ENCODE results near the gene KNDC1. TPM values are rescaled to one million over a fixed set of nuclear protein-coding genes. Genes with fewer than 3 reads are reported as not detected.
"Not testable (repeated sequence)": the region's sequence is repeated elsewhere in the genome, so short reads cannot be mapped to it uniquely, and the experiment has no call there.

The KNDC1 gene
- total RNA-seq, 1 donor from 2014 or later = not detected

GRCh38 chr10:133166828-133167692 lies 7.0 kb downstream of the KNDC1 start:
- intact Hi-C loops (cut with DNase I) = no loop called here
- no peak for ATAC-seq
- DNase-seq (ENCODE audit: missing footprints) = peak; percentile 64

- intact Hi-C loops (cut with DNase I) = no loop called here
- DNase-seq (ENCODE audit: missing footprints) = peak; percentile 22
Measured at GRCh38 chr10:133167693-133168616, 7.9 kb downstream of the KNDC1 start.

GRCh38 chr10:133168617-133169031 lies 8.6 kb downstream of the KNDC1 start:
- DNase-seq (ENCODE audit: missing footprints) = peak; percentile 56
- intact Hi-C loops (cut with DNase I) = no loop called here
- ATAC-seq = no peak

More at GRCh38 chr10:133167693-133168616, 7.9 kb downstream of the KNDC1 start:
- no peak for ATAC-seq

GRCh38 chr10:133169173-133169947 lies 9.3 kb downstream of the KNDC1 start:
- intact Hi-C loops (cut with DNase I) = no loop called here
- no peak for ATAC-seq
- peak; percentile 64 for DNase-seq (ENCODE audit: missing footprints)

- ATAC-seq = no peak
- DNase-seq (ENCODE audit: missing footprints) = no peak
- intact Hi-C loops (cut with DNase I) = no loop called here
Measured at GRCh38 chr10:133170092-133170491, 10.1 kb downstream of the KNDC1 start.

- no peak for ATAC-seq
- DNase-seq (ENCODE audit: missing footprints) = no peak
- intact Hi-C loops (cut with DNase I) = no loop called here
Measured at GRCh38 chr10:133173860-133174640, 14.0 kb downstream of the KNDC1 start.

GRCh38 chr10:133174689-133175263 lies 14.8 kb downstream of the KNDC1 start:
- DNase-seq (ENCODE audit: missing footprints) = no peak
- ATAC-seq = no peak
- intact Hi-C loops (cut with DNase I) = no loop called here

GRCh38 chr10:133175624-133176023 lies 15.6 kb downstream of the KNDC1 start:
- peak; percentile 5 for DNase-seq (ENCODE audit: missing footprints)
- intact Hi-C loops (cut with DNase I); ATAC-seq: not testable (repeated sequence)

GRCh38 chr10:133176546-133176945 lies 16.5 kb downstream of the KNDC1 start:
- ATAC-seq (no peak), DNase-seq (ENCODE audit: missing footprints) (no peak)
- intact Hi-C loops (cut with DNase I) = no loop called here

- peak; percentile 58 for DNase-seq (ENCODE audit: missing footprints)
- intact Hi-C loops (cut with DNase I) = no loop called here
- ATAC-seq = no peak
Measured at GRCh38 chr10:133177380-133178157, 17.6 kb downstream of the KNDC1 start.

- no peak for ATAC-seq
- intact Hi-C loops (cut with DNase I) = no loop called here
- DNase-seq (ENCODE audit: missing footprints) = peak; percentile 43
Measured at GRCh38 chr10:133178357-133179127, 18.5 kb downstream of the KNDC1 start.

GRCh38 chr10:133179128-133179520 lies 19.1 kb downstream of the KNDC1 start:
- intact Hi-C loops (cut with DNase I) = no loop called here
- peak; percentile 33 for DNase-seq (ENCODE audit: missing footprints)
- ATAC-seq = no peak

GRCh38 chr10:133179651-133180050 lies 19.6 kb downstream of the KNDC1 start:
- intact Hi-C loops (cut with DNase I) = no loop called here
- peak; percentile 62 for DNase-seq (ENCODE audit: missing footprints)
- no peak for ATAC-seq

GRCh38 chr10:133180192-133180964 lies 20.4 kb downstream of the KNDC1 start:
- DNase-seq (ENCODE audit: missing footprints) (peak; percentile 55), ATAC-seq (no peak)
- intact Hi-C loops (cut with DNase I) = no loop called here

GRCh38 chr10:133180965-133181639 lies 21.1 kb downstream of the KNDC1 start:
- intact Hi-C loops (cut with DNase I) = no loop called here
- DNase-seq (ENCODE audit: missing footprints) (peak; percentile 68), ATAC-seq (no peak)
